ENCODE measurements around the gene CTXND1. TPM values are rescaled to one million over a fixed set of nuclear protein-coding genes. Genes with fewer than 3 reads are reported as not detected.

Gene CTXND1
- total and polyA plus RNA-seq, 2 experiments from 2014 or later: 0.05 TPM; not detected in 1

GRCh38 chr15:80163217-80163616 lies 88.8 kb downstream of the CTXND1 start (continued):
- TF ChIP-seq, protein P1, sequence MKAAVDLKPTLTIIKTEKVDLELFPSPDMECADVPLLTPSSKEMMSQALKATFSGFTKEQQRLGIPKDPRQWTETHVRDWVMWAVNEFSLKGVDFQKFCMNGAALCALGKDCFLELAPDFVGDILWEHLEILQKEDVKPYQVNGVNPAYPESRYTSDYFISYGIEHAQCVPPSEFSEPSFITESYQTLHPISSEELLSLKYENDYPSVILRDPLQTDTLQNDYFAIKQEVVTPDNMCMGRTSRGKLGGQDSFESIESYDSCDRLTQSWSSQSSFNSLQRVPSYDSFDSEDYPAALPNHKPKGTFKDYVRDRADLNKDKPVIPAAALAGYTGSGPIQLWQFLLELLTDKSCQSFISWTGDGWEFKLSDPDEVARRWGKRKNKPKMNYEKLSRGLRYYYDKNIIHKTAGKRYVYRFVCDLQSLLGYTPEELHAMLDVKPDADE (IDR thresholded peaks at IDR 0.05): no peak
- TF ChIP-seq NANOG (IDR thresholded peaks at IDR 0.05; ENCODE audit: borderline replicate concordance) (no peak), EZH2 (IDR thresholded peaks at IDR 0.05; ENCODE audit: low read depth, unreplicated experiment) (no peak), JUNB (IDR thresholded peaks at IDR 0.05; ENCODE audit: unreplicated experiment) (no peak), CREB1 (CRISPR knock-in tag; IDR thresholded peaks at IDR 0.05; ENCODE audit: low read depth) (no peak), CTCF (conservative IDR thresholded peaks at IDR 0.05; ENCODE audit: low read depth in 2 of 2) (no peak)

GRCh38 chr15:80162059-80162554 lies 89.9 kb downstream of the CTXND1 start:
- no peaks in the 10 kb centered on the region for H3K4me1 Mint-ChIP-seq

DNA sequence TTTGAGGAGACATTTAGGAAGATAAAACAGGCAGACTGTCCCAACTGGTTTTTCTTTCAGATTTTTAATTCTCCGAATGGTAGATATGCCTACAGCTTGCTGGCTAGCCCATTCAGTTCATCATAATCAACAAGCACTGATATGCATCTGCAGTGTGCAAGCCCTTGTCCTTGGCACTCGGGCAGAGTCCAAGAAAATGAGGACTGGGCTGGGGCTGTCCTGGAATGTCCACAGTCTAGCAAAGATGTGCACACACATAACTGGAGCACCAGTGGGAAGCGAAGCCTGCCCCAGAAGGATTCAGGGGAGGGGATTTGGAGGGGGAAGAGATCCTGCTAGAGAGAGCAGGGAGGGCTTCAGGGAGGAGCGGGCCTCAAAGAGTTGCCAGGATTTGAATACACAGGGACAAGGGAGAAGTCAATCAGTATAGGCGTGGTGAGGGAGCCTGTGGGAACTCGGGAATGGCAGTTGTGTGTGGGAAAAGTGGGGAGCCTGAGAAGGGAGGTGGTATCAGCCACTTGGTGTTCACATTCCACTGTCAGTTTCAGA lies 90.5 kb downstream of the CTXND1 start:
- Histone ChIP-seq H3K4me1 (ENCODE audit: insufficient read depth) (no peaks in the 10 kb centered on the region), H3K79me2 (replicated peaks; ENCODE audit: insufficient read depth) (no peaks in the 10 kb centered on the region), H3F3A (replicated peaks; ENCODE audit: low read depth) (no peaks in the 10 kb centered on the region), H3K9me2 (ENCODE audit: insufficient read depth) (no peaks in the 10 kb centered on the region), H3K36me3 (ENCODE audit: insufficient read depth) (no peaks in the 10 kb centered on the region; the same call in none of the 2 replicates), H3K27me3 (ENCODE audit: insufficient read depth) (no peaks in the 10 kb centered on the region), H2AFZ (no peak overlapping the region), H4K20me1 (replicated peaks; ENCODE audit: insufficient read depth) (no peaks in the 10 kb centered on the region), H3K4me3 (no peak overlapping the region), H3K27ac (ENCODE audit: low read depth) (no peak overlapping the region), H3K4me2 (no peak overlapping the region)
- Mint-ChIP-seq H3K27me3 (ENCODE audit: insufficient read depth, low read depth, poor library complexity) (peaks cover 7% of the 10 kb centered on the region), H3K4me1 (no peaks in the 10 kb centered on the region), H3K4me3 (no peak overlapping the region), H3K27ac (peak overlapping the region; percentile 36; the same call in 1 of the 2 replicates), H3K36me3 (ENCODE audit: low read depth) (peaks cover 27% of the 10 kb centered on the region), H3K9me3 (no peaks in the 10 kb centered on the region; the same call in 2 of the 3 replicates)
- no peak for ATAC-seq
- no peak for DNase-seq (ENCODE audit: low spot score)
- TF ChIP-seq ZNF331 (CRISPR knock-in tag; IDR thresholded peaks at IDR 0.05; ENCODE audit: low read depth) (no peak), JUNB (IDR thresholded peaks at IDR 0.05; ENCODE audit: unreplicated experiment) (no peak), EZH2 (IDR thresholded peaks at IDR 0.05; ENCODE audit: low read depth, unreplicated experiment) (no peak), CREB1 (CRISPR knock-in tag; IDR thresholded peaks at IDR 0.05; ENCODE audit: low read depth) (no peak), ZNF114 (CRISPR knock-in tag; IDR thresholded peaks at IDR 0.05) (no peak), STAT1 (IDR thresholded peaks at IDR 0.05; ENCODE audit: unreplicated experiment) (no peak)
- TF ChIP-seq, protein P1 (IDR thresholded peaks at IDR 0.05): no peak

More at GRCh38 chr15:80162059-80162554, 89.9 kb downstream of the CTXND1 start:
- H3K9me2 ChIP-seq (ENCODE audit: insufficient read depth): no peaks in the 10 kb centered on the region
- H3K4me1 ChIP-seq (ENCODE audit: insufficient read depth): no peaks in the 10 kb centered on the region
- no peak for TF ChIP-seq EZH2 (IDR thresholded peaks at IDR 0.05; ENCODE audit: low read depth, unreplicated experiment)
- TF ChIP-seq, protein P1 (IDR thresholded peaks at IDR 0.05): no peak
- no peaks in the 10 kb centered on the region for H3F3A ChIP-seq (replicated peaks; ENCODE audit: low read depth)
- H3K36me3 Mint-ChIP-seq (ENCODE audit: low read depth): peaks cover 27% of the 10 kb centered on the region
- no peak overlapping the region for H3K27ac ChIP-seq (ENCODE audit: low read depth)
- DNase-seq (ENCODE audit: low spot score) (no peak), ATAC-seq (no peak)
- H3K79me2 ChIP-seq (replicated peaks; ENCODE audit: insufficient read depth): no peaks in the 10 kb centered on the region
- no peaks in the 10 kb centered on the region for H4K20me1 ChIP-seq (replicated peaks; ENCODE audit: insufficient read depth)
- H2AFZ ChIP-seq: no peak overlapping the region
- H3K4me2 ChIP-seq: no peak overlapping the region
- H3K4me3 ChIP-seq: no peak overlapping the region
- no peak overlapping the region for H3K27ac Mint-ChIP-seq
- peaks cover 7% of the 10 kb centered on the region for H3K27me3 Mint-ChIP-seq (ENCODE audit: insufficient read depth, low read depth, poor library complexity)
- H3K36me3 ChIP-seq (ENCODE audit: insufficient read depth): no peaks in the 10 kb centered on the region; the same call in none of the 2 replicates
- H3K27me3 ChIP-seq (ENCODE audit: insufficient read depth): no peaks in the 10 kb centered on the region
- no peak overlapping the region for H3K4me3 Mint-ChIP-seq
- no peaks in the 10 kb centered on the region; the same call in 2 of the 3 replicates for H3K9me3 Mint-ChIP-seq

Measured in GM23338 (cell line).